GM12878 (cell line): ENCODE results near the gene CCDC68. TPM values are rescaled to one million over a fixed set of nuclear protein-coding genes. Genes with fewer than 3 reads are reported as not detected.

Source experiments
- ATAC-seq: fragments of 200-7000 bp; cut with Tn5 transposase; 3 replicates; pipeline ENCODE4 v1.9.1; 2020; ENCODE audit warnings: mild to moderate bottlenecking, moderate library complexity
- BruUV-seq: library from RNA; stranded (reverse); fragments of 400-500 nt; replicated peaks from 2 replicates; lab custom pipeline; 2021; lab: Mats Ljungman, UMichigan
- CTCF ChIA-PET: fragments of 300-600 bp; sonication (Branson Sonifier 250); formaldehyde crosslinking; extraction: SDS; loops from one replicate; lab custom pipeline; 2021; ENCODE audit warnings: inconsistent platforms; lab: Yijun Ruan, JAX
- POLR2A ChIA-PET: fragments of 350-600 bp; formaldehyde crosslinking; extraction: SDS; loops from one replicate; lab custom pipeline; 2021; ENCODE audit warnings: inconsistent platforms; lab: Charles Lee
- RAD21 ChIA-PET: fragments of 300-600 bp; sonication (Branson Sonifier 250); formaldehyde crosslinking; loops from one replicate; lab custom pipeline; 2023; ENCODE audit warnings: antibody characterized with exemption; ENCODE audit not compliant: unreplicated experiment; lab: Charles Lee
- SMC1A ChIA-PET: fragments of 300-600 bp; sonication (Branson Sonifier 250); formaldehyde crosslinking; loops from one replicate; lab custom pipeline; 2023; ENCODE audit not compliant: unreplicated experiment, uncharacterized antibody; lab: Charles Lee
- DNase-seq: peaks from one replicate; pipeline ENCODE4 v3.0.0-alpha.2; 2011; ENCODE audit warnings: low read depth, low spot score
- FAIRE-seq: peaks from 3 replicates; lab custom pipeline; 2011; peaks lifted over from hg19 to GRCh38; lab: Jason Lieb, UNC
- H2AFZ ChIP-seq: 2 replicates; pipeline ENCODE4 v1.6.0; 2011; ENCODE audit warnings: low read depth, low read length, control low read depth; ENCODE audit not compliant: control insufficient read depth
- H3K27ac ChIP-seq: 2 replicates; pipeline ENCODE4 v1.5.1; 2011; ENCODE audit warnings: control low read depth; ENCODE audit not compliant: control insufficient read depth, insufficient read depth
- H3K27me3 ChIP-seq, 2 experiments: replicated peaks in 1 of 2; 2 replicates each; pipeline versions ENCODE4 v1.6.0 to v1.6.1; 2011; ENCODE audit warnings: low read length in 1 of 2; ENCODE audit not compliant: control insufficient read depth in 2 of 2, insufficient read depth in 2 of 2
- H3K36me3 ChIP-seq, 2 experiments: 2 replicates each; pipeline ENCODE4 v1.5.1; 2011; ENCODE audit warnings: low read length in 1 of 2; ENCODE audit not compliant: control insufficient read depth in 2 of 2, insufficient read depth in 2 of 2
- H3K4me1 ChIP-seq: 2 replicates; pipeline ENCODE4 v1.6.1; 2011; ENCODE audit warnings: mild to moderate bottlenecking, low read length, moderate library complexity, mixed read lengths; ENCODE audit not compliant: control insufficient read depth, insufficient read depth
- H3K4me2 ChIP-seq: 2 replicates; pipeline ENCODE4 v1.6.0; 2011; ENCODE audit warnings: control low read depth; ENCODE audit not compliant: control insufficient read depth, insufficient read depth
- H3K4me3 ChIP-seq: fragments of 200-600 bp; sonication (generic); 2 replicates; pipeline ENCODE4 v1.5.1; 2016
- H3K79me2 ChIP-seq: 2 replicates; pipeline ENCODE4 v1.6.0; 2011; ENCODE audit warnings: low read length; ENCODE audit not compliant: control insufficient read depth, insufficient read depth
- H3K9ac ChIP-seq: 2 replicates; pipeline ENCODE4 v1.8.0; 2011; ENCODE audit warnings: low read length, control low read depth, mixed read lengths; ENCODE audit not compliant: control insufficient read depth, insufficient read depth
- H3K9me3 ChIP-seq: replicated peaks from 3 replicates; pipeline ENCODE4 v1.5.1; 2011; ENCODE audit warnings: mild to moderate bottlenecking, low read length; ENCODE audit not compliant: control insufficient read depth, insufficient read depth
- H4K20me1 ChIP-seq: 2 replicates; pipeline ENCODE4 v1.6.0; 2011; ENCODE audit not compliant: control insufficient read depth, insufficient read depth
- CEBPB ChIP-seq, 2 experiments: fragments of 150-350 bp in 1 of 2; IDR thresholded peaks; 2 replicates each; pipeline ENCODE4 v1.6.1; 2012 to 2014; ENCODE audit warnings: low read depth in 2 of 2, low read length in 2 of 2, borderline replicate concordance in 1 of 2, inconsistent platforms in 1 of 2
- CHD4 ChIP-seq: fragments of 200-600 bp; sonication (generic); IDR thresholded peaks from 2 replicates; pipeline ENCODE4 v1.6.1; 2016; ENCODE audit warnings: mild to moderate bottlenecking
- EP300 ChIP-seq, 2 experiments: fragments of 150-350 bp in 1 of 2; IDR thresholded peaks; 2 replicates each; pipeline ENCODE4 v1.6.1; 2011 to 2012; ENCODE audit warnings: low read depth in 2 of 2, low read length in 2 of 2, borderline replicate concordance in 1 of 2, improper control_type of control experiment in 1 of 2, inconsistent platforms in 1 of 2; ENCODE audit not compliant: control insufficient read depth in 1 of 2
- HDAC2 ChIP-seq: fragments of 200-600 bp; sonication (generic); IDR thresholded peaks from 2 replicates; pipeline ENCODE4 v1.6.1; 2017
- IRF4 ChIP-seq: IDR thresholded peaks from 2 replicates; pipeline ENCODE4 v1.6.1; 2011; ENCODE audit warnings: low read depth, low read length
- MEF2A ChIP-seq: IDR thresholded peaks from 2 replicates; pipeline ENCODE4 v1.6.1; 2011; ENCODE audit warnings: low read depth, mild to moderate bottlenecking, low read length, moderate library complexity; ENCODE audit not compliant: insufficient read depth
- MTA2 ChIP-seq: fragments of 450-650 bp; IDR thresholded peaks from 2 replicates; pipeline ENCODE4 v1.6.1; 2016; ENCODE audit warnings: low read depth, mild to moderate bottlenecking, moderate library complexity
- MYB ChIP-seq: fragments of 150-350 bp; IDR thresholded peaks from 2 replicates; pipeline ENCODE4 v1.6.1; 2014; ENCODE audit warnings: mild to moderate bottlenecking, low read depth, low read length, borderline replicate concordance
- MYC ChIP-seq: IDR thresholded peaks from 2 replicates; pipeline ENCODE4 v1.6.1; 2011; ENCODE audit warnings: mild to moderate bottlenecking, low read length, moderate library complexity, inconsistent platforms; ENCODE audit not compliant: insufficient read depth, insufficient replicate concordance, insufficient read length, severe bottlenecking
- NFYB ChIP-seq: IDR thresholded peaks from 2 replicates; pipeline ENCODE4 v1.6.1; 2011; ENCODE audit warnings: low read depth, mild to moderate bottlenecking, low read length, improper control_type of control experiment, moderate library complexity; ENCODE audit not compliant: insufficient read depth
- NR2F1 ChIP-seq: fragments of 450-650 bp; conservative IDR thresholded peaks from 2 replicates; pipeline ENCODE4 v1.6.1; 2017; ENCODE audit warnings: mild to moderate bottlenecking
- PAX8 ChIP-seq: fragments of 450-650 bp; IDR thresholded peaks from 2 replicates; pipeline ENCODE4 v1.6.1; 2017; ENCODE audit warnings: mild to moderate bottlenecking, moderate library complexity
- RELA ChIP-seq: fragments of 450-650 bp; IDR thresholded peaks from 2 replicates; pipeline ENCODE4 v1.8.0; 2014; ENCODE audit warnings: borderline replicate concordance; ENCODE audit not compliant: partially characterized antibody
- REST ChIP-seq: IDR thresholded peaks from 2 replicates; pipeline ENCODE4 v1.6.1; 2012; ENCODE audit warnings: mild to moderate bottlenecking, low read depth, low read length
- RFX5 ChIP-seq: IDR thresholded peaks from 2 replicates; pipeline ENCODE4 v1.6.1; 2011; ENCODE audit warnings: low read depth, low read length, improper control_type of control experiment
- SREBF2 ChIP-seq: IDR thresholded peaks from 2 replicates; pipeline ENCODE4 v1.6.1; 2012; ENCODE audit warnings: mild to moderate bottlenecking, low read length
- SUPT20H ChIP-seq: IDR thresholded peaks from 2 replicates; pipeline ENCODE4 v1.6.1; 2011; ENCODE audit warnings: low read depth, mild to moderate bottlenecking, low read length, moderate library complexity, borderline replicate concordance; ENCODE audit not compliant: control insufficient read depth
- ZNF207 ChIP-seq: fragments of 450-650 bp; IDR thresholded peaks from 2 replicates; pipeline ENCODE4 v1.6.1; 2014; ENCODE audit warnings: antibody characterized with exemption, mild to moderate bottlenecking, borderline replicate concordance
- ZNF687 ChIP-seq: fragments of 450-650 bp; IDR thresholded peaks from 2 replicates; pipeline ENCODE4 v1.6.1; 2017; ENCODE audit warnings: mild to moderate bottlenecking, moderate library complexity
- WGBS: methylation state at CpG from one replicate; pipeline ENCODE4 v1.1.6; 2016; ENCODE audit warnings: low lambda C conversion rate; ENCODE audit not compliant: insufficient replicate concordance, insufficient coverage; ENCODE audit errors: missing lambda C conversion rate; 5-methylcytosine and 5-hydroxymethylcytosine counted together
- in situ Hi-C: fragments of 300-500 bp; cut with MboI; formaldehyde crosslinking; loops from 9 replicates; pipeline ENCODE4 v1.14.3; 2018; ENCODE audit warnings: mixed read lengths
- intact Hi-C: fragments of 100-400 bp; cut with micrococcal nuclease; formaldehyde crosslinking; loops from one replicate; pipeline ENCODE4 v1.14.2; 2022; ENCODE audit not compliant: unreplicated experiment
- polyA plus RNA-seq, 11 experiments: library from polyadenylated mRNA; depleted of rRNA in 4 of 11; unstranded in 6 of 11; stranded (reverse) in 5 of 11; fragments of >200 nt; fragmentation: Nextera tagmentation in 4 of 11; fragmentation: Illumina TruSeq in 1 of 11; extraction: Ambion mirVana in 4 of 11; extraction: Trizol in 1 of 11; gene quantifications; 1 replicate in 1 of 11; 2 replicates in 10 of 11; pipeline versions ENCODE4 v1.2.1 to v1.2.3, GENCODE V29; 2011 to 2016; ENCODE audit warnings: inconsistent platforms in 2 of 11, missing spikeins in 2 of 11, low read depth in 1 of 11
- total RNA-seq, 4 experiments: library from RNA; depleted of rRNA in 3 of 4; stranded (reverse); fragments of >200 nt in 3 of 4; fragmentation: Illumina TruSeq in 1 of 4; extraction: Trizol in 1 of 4; gene quantifications; 2 replicates each; pipeline versions ENCODE4 v1.2.1 to v1.2.3, GENCODE V29; 2013 to 2021

The CCDC68 gene
- total and polyA plus RNA-seq, 10 of the 15 experiments (the other 5 are each of a cell fraction or from before 2014, with no cell fraction given) = 0.04 TPM; not detected in 9

- H3K36me3 ChIP-seq = no peaks in the 10 kb centered on the region
- ATAC-seq (no peak), DNase-seq (no peak), FAIRE-seq (no peak)
- H3K9me3 ChIP-seq = no peaks in the 10 kb centered on the region
- ChIA-PET CTCF (interaction anchor here (2.3 kb wide), 1 partner anchor 9 kb away, joined by 9 read pairs; no protein-coding TSS in a partner anchor), SMC1A (no interaction called here), POLR2A (no interaction called here), RAD21 (no interaction called here)
- H2AFZ ChIP-seq = no peak overlapping the region
- intact Hi-C loops = no loop called here
- no peak overlapping the region for H3K27ac ChIP-seq
- no peak overlapping the region for H3K4me3 ChIP-seq
- H3K79me2 ChIP-seq = no peaks in the 10 kb centered on the region
- 31% methylated on average over 3 of the region's 3 CpGs for WGBS
- in situ Hi-C loops = no loop called here
- TF ChIP-seq EP300 (IDR thresholded peaks at IDR 0.05; ENCODE audit: borderline replicate concordance in 1 of 2, control insufficient read depth in 1 of 2, low read depth in 2 of 2, low read length in 2 of 2) = no peak
- no peak for TF ChIP-seq ZNF207
- TF ChIP-seq CHD4 = no peak
- no peak for TF ChIP-seq CEBPB (IDR thresholded peaks at IDR 0.05; ENCODE audit: borderline replicate concordance in 1 of 2, low read depth in 2 of 2, low read length in 2 of 2)
- TF ChIP-seq SREBF2 = no peak
- TF ChIP-seq HDAC2 = no peak
- no peak for TF ChIP-seq SUPT20H
- no peak for TF ChIP-seq MEF2A
- TF ChIP-seq NFYB = no peak
- no peak for TF ChIP-seq REST
- TF ChIP-seq MYC = no peak
- no peak for TF ChIP-seq MYB
- TF ChIP-seq RELA = no peak
- TF ChIP-seq MTA2 = no peak
- TF ChIP-seq IRF4 = no peak
- no peak for TF ChIP-seq ZNF687
- TF ChIP-seq NR2F1 = no peak
- no peak for TF ChIP-seq PAX8
- no peak for TF ChIP-seq RFX5
- H3K9ac ChIP-seq = no peak overlapping the region
- no peaks in the 10 kb centered on the region for H4K20me1 ChIP-seq
- no peaks in the 10 kb centered on the region for H3K4me1 ChIP-seq
- H3K4me2 ChIP-seq = no peak overlapping the region
- BruUV-seq = no TSS peak
- peaks cover 3 to 10% of the 10 kb centered on the region in 2 experiments for H3K27me3 ChIP-seq
Observed at GRCh38 chr18:54956506-54956905, 2.8 kb downstream of the CCDC68 start.
